Measurements from ENCODE around the gene CRYZ.
"Not testable (repeated sequence)": the region's sequence is repeated elsewhere in the genome, so short reads cannot be mapped to it uniquely, and the experiment has no call there.

DNA sequence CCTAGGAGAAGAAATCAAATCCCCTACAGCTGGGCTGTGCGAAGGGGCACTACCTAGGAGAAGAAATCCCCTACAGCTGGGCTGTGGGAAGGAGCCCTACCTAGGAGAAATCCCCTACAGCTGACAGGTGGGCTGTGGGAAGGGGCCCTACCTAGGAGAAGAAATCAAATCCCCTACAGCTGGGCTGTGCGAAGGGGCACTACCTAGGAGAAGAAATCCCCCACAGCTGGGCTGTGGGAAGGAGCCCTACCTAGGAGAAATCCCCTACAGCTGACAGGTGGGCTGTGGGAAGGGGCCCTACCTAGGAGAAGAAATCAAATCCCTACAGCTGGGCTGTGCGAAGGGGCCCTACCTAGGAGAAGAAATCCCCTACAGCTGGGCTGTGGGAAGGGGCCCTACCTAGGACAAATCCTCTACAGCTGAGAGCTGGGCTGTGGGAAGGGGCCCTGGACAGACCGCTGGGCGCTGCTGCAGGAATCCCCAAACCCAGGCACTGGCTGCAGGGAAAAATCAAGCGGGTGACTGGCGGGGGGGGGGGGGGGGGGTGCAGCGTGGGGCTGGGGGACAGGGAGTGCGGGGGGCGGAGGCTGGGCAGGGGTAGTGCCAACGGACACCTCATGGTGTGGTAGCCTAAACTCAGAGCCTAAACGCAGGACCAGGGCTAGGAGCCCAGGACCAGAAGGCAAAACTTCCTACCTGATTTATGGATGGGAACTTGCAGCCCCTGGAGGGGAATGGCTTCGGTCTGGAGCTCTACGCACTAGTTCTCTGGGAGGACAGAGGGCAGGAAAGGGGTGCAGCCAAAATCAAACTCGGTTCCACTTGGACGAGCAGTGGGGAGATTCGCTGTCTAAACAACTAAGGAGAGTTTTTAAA, 541 bp downstream of the CRYZ start:
- TF ChIP-seq POLR2A (IDR thresholded peaks at IDR 0.05; ENCODE audit: low read depth); EP300 (IDR thresholded peaks at IDR 0.05): not testable (repeated sequence)
- TF ChIP-seq, protein P1, sequence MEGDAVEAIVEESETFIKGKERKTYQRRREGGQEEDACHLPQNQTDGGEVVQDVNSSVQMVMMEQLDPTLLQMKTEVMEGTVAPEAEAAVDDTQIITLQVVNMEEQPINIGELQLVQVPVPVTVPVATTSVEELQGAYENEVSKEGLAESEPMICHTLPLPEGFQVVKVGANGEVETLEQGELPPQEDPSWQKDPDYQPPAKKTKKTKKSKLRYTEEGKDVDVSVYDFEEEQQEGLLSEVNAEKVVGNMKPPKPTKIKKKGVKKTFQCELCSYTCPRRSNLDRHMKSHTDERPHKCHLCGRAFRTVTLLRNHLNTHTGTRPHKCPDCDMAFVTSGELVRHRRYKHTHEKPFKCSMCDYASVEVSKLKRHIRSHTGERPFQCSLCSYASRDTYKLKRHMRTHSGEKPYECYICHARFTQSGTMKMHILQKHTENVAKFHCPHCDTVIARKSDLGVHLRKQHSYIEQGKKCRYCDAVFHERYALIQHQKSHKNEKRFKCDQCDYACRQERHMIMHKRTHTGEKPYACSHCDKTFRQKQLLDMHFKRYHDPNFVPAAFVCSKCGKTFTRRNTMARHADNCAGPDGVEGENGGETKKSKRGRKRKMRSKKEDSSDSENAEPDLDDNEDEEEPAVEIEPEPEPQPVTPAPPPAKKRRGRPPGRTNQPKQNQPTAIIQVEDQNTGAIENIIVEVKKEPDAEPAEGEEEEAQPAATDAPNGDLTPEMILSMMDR (IDR thresholded peaks at IDR 0.05), result not testable (repeated sequence)

All from esophagus muscularis mucosa (tissue), 4 donors.